Ishikawa (cell line): ENCODE results near the gene PJA2.
A peak's percentile ranks its signal among the peaks of the same experiment; 100 is the strongest.

ENCODE experiments used
- CEBPB ChIP-seq: IDR thresholded peaks from 2 replicates; pipeline ENCODE4 v1.6.1; 2012
- CREB1 ChIP-seq: IDR thresholded peaks from 2 replicates; pipeline ENCODE4 v1.6.1; 2012; ENCODE audit warnings: low read depth
- EGR1 ChIP-seq: IDR thresholded peaks from 2 replicates; pipeline ENCODE4 v1.6.1; 2012
- EP300 ChIP-seq: IDR thresholded peaks from 2 replicates; pipeline ENCODE4 v1.6.1; 2012; ENCODE audit warnings: borderline replicate concordance
- FOXM1 ChIP-seq: IDR thresholded peaks from 2 replicates; pipeline ENCODE4 v1.6.1; 2012; ENCODE audit warnings: low read depth, borderline replicate concordance
- MAX ChIP-seq: IDR thresholded peaks from 2 replicates; pipeline ENCODE4 v1.6.1; 2012
- NFIC ChIP-seq: IDR thresholded peaks from 2 replicates; pipeline ENCODE4 v1.6.1; 2012
- RAD21 ChIP-seq: IDR thresholded peaks from 2 replicates; pipeline ENCODE4 v1.6.1; 2012; ENCODE audit warnings: low read depth
- TAF1 ChIP-seq: IDR thresholded peaks from 2 replicates; pipeline ENCODE4 v1.6.1; 2012; ENCODE audit warnings: low read depth, mild to moderate bottlenecking
- TCF12 ChIP-seq: IDR thresholded peaks from 2 replicates; pipeline ENCODE4 v1.6.1; 2012; ENCODE audit warnings: low read depth
- TEAD4 ChIP-seq: IDR thresholded peaks from 2 replicates; pipeline ENCODE4 v1.6.1; 2012
- YY1 ChIP-seq: IDR thresholded peaks from 2 replicates; pipeline ENCODE4 v1.6.1; 2012; ENCODE audit warnings: low read depth
- ZBTB7A ChIP-seq: IDR thresholded peaks from 2 replicates; pipeline ENCODE4 v1.6.1; 2012; ENCODE audit warnings: low read depth
- TF ChIP-seq, protein P1 (sequence below): IDR thresholded peaks from 2 replicates; pipeline ENCODE4 v1.6.1; 2012
- TF ChIP-seq, protein P2 (sequence below): IDR thresholded peaks from 2 replicates; pipeline ENCODE4 v1.6.1; 2012; ENCODE audit warnings: low read depth, mild to moderate bottlenecking

Gene PJA2

GRCh38 chr5:109340351-109340750 lies 69.4 kb downstream of the PJA2 start:
- TF ChIP-seq FOXM1 (no peak), NFIC (no peak), EP300 (no peak), CEBPB (no peak), MAX (no peak), EGR1 (no peak), YY1 (no peak), TCF12 (no peak), TEAD4 (no peak), TAF1 (no peak), RAD21 (no peak), ZBTB7A (no peak), CREB1 (no peak)
- TF ChIP-seq, protein P1, sequence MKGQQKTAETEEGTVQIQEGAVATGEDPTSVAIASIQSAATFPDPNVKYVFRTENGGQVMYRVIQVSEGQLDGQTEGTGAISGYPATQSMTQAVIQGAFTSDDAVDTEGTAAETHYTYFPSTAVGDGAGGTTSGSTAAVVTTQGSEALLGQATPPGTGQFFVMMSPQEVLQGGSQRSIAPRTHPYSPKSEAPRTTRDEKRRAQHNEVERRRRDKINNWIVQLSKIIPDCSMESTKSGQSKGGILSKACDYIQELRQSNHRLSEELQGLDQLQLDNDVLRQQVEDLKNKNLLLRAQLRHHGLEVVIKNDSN, result no peak
- TF ChIP-seq, protein P2, sequence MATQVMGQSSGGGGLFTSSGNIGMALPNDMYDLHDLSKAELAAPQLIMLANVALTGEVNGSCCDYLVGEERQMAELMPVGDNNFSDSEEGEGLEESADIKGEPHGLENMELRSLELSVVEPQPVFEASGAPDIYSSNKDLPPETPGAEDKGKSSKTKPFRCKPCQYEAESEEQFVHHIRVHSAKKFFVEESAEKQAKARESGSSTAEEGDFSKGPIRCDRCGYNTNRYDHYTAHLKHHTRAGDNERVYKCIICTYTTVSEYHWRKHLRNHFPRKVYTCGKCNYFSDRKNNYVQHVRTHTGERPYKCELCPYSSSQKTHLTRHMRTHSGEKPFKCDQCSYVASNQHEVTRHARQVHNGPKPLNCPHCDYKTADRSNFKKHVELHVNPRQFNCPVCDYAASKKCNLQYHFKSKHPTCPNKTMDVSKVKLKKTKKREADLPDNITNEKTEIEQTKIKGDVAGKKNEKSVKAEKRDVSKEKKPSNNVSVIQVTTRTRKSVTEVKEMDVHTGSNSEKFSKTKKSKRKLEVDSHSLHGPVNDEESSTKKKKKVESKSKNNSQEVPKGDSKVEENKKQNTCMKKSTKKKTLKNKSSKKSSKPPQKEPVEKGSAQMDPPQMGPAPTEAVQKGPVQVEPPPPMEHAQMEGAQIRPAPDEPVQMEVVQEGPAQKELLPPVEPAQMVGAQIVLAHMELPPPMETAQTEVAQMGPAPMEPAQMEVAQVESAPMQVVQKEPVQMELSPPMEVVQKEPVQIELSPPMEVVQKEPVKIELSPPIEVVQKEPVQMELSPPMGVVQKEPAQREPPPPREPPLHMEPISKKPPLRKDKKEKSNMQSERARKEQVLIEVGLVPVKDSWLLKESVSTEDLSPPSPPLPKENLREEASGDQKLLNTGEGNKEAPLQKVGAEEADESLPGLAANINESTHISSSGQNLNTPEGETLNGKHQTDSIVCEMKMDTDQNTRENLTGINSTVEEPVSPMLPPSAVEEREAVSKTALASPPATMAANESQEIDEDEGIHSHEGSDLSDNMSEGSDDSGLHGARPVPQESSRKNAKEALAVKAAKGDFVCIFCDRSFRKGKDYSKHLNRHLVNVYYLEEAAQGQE, result no peak

DNA sequence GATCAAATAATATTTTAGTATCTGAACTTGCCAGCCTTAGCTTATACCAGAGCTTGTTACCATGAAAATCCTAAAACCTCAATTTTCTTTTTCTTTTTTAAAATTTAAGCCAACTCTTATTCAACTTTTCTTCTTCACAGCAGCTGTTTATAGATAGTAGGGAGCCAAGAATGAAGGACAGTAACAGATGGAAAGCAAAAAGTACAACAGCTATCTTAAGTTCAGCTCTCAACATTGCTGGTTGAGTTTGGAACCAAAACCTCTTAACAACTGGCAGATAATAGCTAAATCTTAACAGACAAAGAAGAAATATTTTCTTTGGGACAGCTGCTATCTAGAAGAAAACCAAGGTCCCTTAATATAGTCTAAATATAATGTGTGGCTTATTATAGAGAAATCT lies 74.7 kb downstream of the PJA2 start:
- TF ChIP-seq CREB1, result no peak
- TF ChIP-seq RAD21, result no peak
- no peak for TF ChIP-seq YY1
- no peak for TF ChIP-seq CEBPB
- no peak for TF ChIP-seq FOXM1
- TF ChIP-seq MAX, result no peak
- TF ChIP-seq TAF1, result no peak

- no peak for TF ChIP-seq CREB1
- no peak for TF ChIP-seq EGR1
- peak; percentile 14; the same call in 1 of the 2 replicates for TF ChIP-seq CEBPB
- TF ChIP-seq, protein P2, result no peak
- TF ChIP-seq EP300, result no peak
- no peak for TF ChIP-seq TEAD4
- TF ChIP-seq TCF12, result no peak
Observed at GRCh38 chr5:109334056-109334455, 75.7 kb downstream of the PJA2 start.

GRCh38 chr5:109329333-109330237 lies 80.2 kb downstream of the PJA2 start:
- TF ChIP-seq NFIC (no peak), CREB1 (no peak), FOXM1 (no peak), MAX (no peak), CEBPB (no peak), RAD21 (no peak)
- TF ChIP-seq, protein P1, result no peak
- TF ChIP-seq, protein P2, result no peak
